SU-DHL-6 (cell line): ENCODE results near the gene WARS2.

Source experiments
- H2AFZ ChIP-seq: fragments of 200-600 bp; sonication (generic); 2 replicates; pipeline ENCODE4 v1.6.1; 2014; ENCODE audit warnings: low read depth, mild to moderate bottlenecking, moderate library complexity, mixed read lengths, antibody characterized with exemption, low read length; ENCODE audit not compliant: severe bottlenecking
- H3F3A ChIP-seq: fragments of 200-600 bp; shearing (Covaris generic); 2 replicates; pipeline ENCODE4 v1.6.0; 2016; ENCODE audit warnings: antibody characterized with exemption, mild to moderate bottlenecking; ENCODE audit not compliant: insufficient read depth
- H3K27ac ChIP-seq: fragments of 200-600 bp; sonication (generic); 2 replicates; pipeline ENCODE4 v1.5.1; 2016; ENCODE audit warnings: low read depth, mild to moderate bottlenecking, low read length, moderate library complexity, mixed read lengths
- H3K27me3 ChIP-seq: fragments of 200-600 bp; sonication (generic), shearing (Covaris generic); 2 replicates; pipeline ENCODE4 v1.6.0; 2014; ENCODE audit warnings: mild to moderate bottlenecking, low read length
- H3K36me3 ChIP-seq: fragments of 200-600 bp; sonication (generic); 2 replicates; pipeline ENCODE4 v1.6.1; 2014; ENCODE audit warnings: mild to moderate bottlenecking, low read length, mixed read lengths
- H3K4me2 ChIP-seq: fragments of 300-600, 200-600 bp; shearing (Covaris generic), sonication (generic); 2 replicates; pipeline ENCODE4 v1.6.0; 2014; ENCODE audit warnings: low read length, low read depth, mild to moderate bottlenecking; ENCODE audit not compliant: poor library complexity, severe bottlenecking
- H3K4me3 ChIP-seq: fragments of 200-600 bp; sonication (generic); 2 replicates; pipeline ENCODE4 v1.5.1; 2014; ENCODE audit warnings: antibody characterized with exemption, low read length, mild to moderate bottlenecking, mixed read lengths; ENCODE audit not compliant: insufficient read depth, poor library complexity, severe bottlenecking
- H3K79me2 ChIP-seq: fragments of 200-600 bp; sonication (generic); 2 replicates; pipeline ENCODE4 v1.6.1; 2014; ENCODE audit warnings: mild to moderate bottlenecking, low read length, moderate library complexity; ENCODE audit not compliant: insufficient read depth
- H3K9ac ChIP-seq: fragments of 200-600 bp; sonication (generic); 2 replicates; pipeline ENCODE4 v1.7.0; 2014; ENCODE audit warnings: mild to moderate bottlenecking, low read length
- H3K9me2 ChIP-seq: fragments of 200-600 bp; sonication (generic); replicated peaks from 2 replicates; pipeline ENCODE4 v1.6.1; 2014; ENCODE audit warnings: low read length; ENCODE audit not compliant: insufficient read depth
- H3K9me3 ChIP-seq: fragments of 200-600 bp; sonication (generic); 2 replicates; pipeline ENCODE4 v1.6.1; 2014; ENCODE audit warnings: low read length, mixed read lengths; ENCODE audit not compliant: insufficient read depth
- H4K20me1 ChIP-seq: fragments of 200-600 bp; sonication (generic); 2 replicates; pipeline ENCODE4 v1.6.1; 2014; ENCODE audit warnings: low read depth, mild to moderate bottlenecking, antibody characterized with exemption, low read length, moderate library complexity, mixed read lengths
- CTCF ChIP-seq: fragments of 200-600 bp; sonication (generic); IDR thresholded peaks from one replicate; pipeline ENCODE4 v1.5.1; 2017; ENCODE audit warnings: antibody characterized with exemption, mild to moderate bottlenecking, low read length, moderate library complexity; ENCODE audit not compliant: insufficient read depth, poor library complexity, severe bottlenecking
- EZH2phosphoT487 ChIP-seq: fragments of 200-600 bp; sonication (generic), shearing (Covaris generic); conservative IDR thresholded peaks from 2 replicates; pipeline ENCODE4 v1.6.1; 2018; ENCODE audit warnings: mild to moderate bottlenecking, antibody characterized with exemption, low read length, moderate library complexity, mixed read lengths

WARS2 gene

DNA sequence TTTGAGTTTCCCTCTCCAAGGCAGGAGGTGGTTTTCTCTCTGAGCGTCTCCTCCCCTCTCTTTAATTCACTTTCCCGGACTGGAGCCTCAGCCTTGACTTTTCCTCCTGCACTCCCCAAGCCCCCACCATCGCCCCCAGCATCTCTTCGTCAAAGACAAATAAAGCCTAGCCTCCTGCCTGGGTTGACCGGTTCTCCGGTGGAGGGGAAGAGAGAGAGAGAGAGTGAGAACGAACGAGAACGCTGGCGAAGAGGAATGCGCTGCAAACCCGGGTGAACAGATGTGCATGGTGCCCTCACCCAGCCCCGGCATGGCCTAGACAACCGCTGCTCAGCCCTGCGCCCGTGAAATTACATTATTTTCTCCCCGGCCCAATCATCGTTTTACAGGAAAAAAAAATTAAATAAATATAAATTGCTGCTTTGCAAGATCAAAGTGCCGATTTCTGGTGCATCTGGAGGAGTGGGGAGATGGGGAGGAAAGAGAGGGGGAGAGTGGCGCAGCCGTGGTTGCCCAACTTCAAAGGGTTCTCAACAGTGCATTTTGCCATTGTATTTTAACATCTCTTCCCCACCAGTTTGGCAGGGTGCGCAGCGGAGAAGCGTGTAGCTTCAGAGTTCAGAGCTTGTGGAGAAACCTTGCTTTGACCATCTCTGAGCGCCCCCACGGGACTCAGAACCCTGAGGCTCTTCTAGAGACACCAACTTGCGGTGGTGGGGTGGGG, 140.9 kb downstream of the WARS2 start:
- H3K36me3 ChIP-seq, result no peaks in the 10 kb centered on the region
- no peak overlapping the region for H3K4me2 ChIP-seq
- no peak overlapping the region for H2AFZ ChIP-seq
- no peaks in the 10 kb centered on the region for H3K27me3 ChIP-seq
- TF ChIP-seq CTCF (no peak), EZH2phosphoT487 (no peak)
- no peaks in the 10 kb centered on the region for H3K79me2 ChIP-seq
- no peak overlapping the region for H3K27ac ChIP-seq
- no peak overlapping the region for H3K9ac ChIP-seq
- H3K4me3 ChIP-seq, result no peak overlapping the region
- no peaks in the 10 kb centered on the region for H3K9me3 ChIP-seq
- H4K20me1 ChIP-seq, result no peaks in the 10 kb centered on the region
- H3F3A ChIP-seq, result no peaks in the 10 kb centered on the region
- no peaks in the 10 kb centered on the region for H3K9me2 ChIP-seq

DNA sequence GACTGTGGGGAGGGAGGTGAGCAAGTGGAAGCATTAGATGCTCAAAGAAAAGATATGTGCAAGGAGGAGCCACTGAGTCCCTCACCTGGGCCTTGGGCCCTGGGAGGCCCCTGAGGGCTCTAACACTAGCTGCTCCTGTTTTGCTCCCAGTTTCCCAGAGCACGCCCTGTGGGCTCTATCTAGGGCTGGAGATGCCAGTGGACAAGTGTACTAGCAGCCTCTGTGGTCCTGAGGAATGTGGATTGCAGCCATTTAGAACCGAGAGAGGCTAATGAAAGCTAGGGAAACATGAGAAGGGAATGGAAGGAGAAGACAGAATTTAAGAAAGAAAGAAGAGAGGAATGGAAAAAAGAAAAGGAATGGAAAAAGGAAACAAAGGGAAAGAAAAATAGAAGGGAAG, 142.3 kb downstream of the WARS2 start:
- no peaks in the 10 kb centered on the region for H3K9me2 ChIP-seq
- H3K9me3 ChIP-seq, result no peaks in the 10 kb centered on the region

GRCh38 chr1:118997225-118997624, 143.2 kb downstream of the WARS2 start:
- no peak for TF ChIP-seq EZH2phosphoT487
- TF ChIP-seq CTCF, result no peak
- H3F3A ChIP-seq, result no peaks in the 10 kb centered on the region
- H3K9me3 ChIP-seq, result no peaks in the 10 kb centered on the region
- no peak overlapping the region for H3K4me2 ChIP-seq
- no peaks in the 10 kb centered on the region for H3K27me3 ChIP-seq
- H2AFZ ChIP-seq, result no peak overlapping the region
- H3K79me2 ChIP-seq, result no peaks in the 10 kb centered on the region
- H3K9me2 ChIP-seq, result no peaks in the 10 kb centered on the region
- H3K9ac ChIP-seq, result no peak overlapping the region
- no peak overlapping the region for H3K4me3 ChIP-seq
- no peak overlapping the region for H3K27ac ChIP-seq
- H4K20me1 ChIP-seq, result no peaks in the 10 kb centered on the region
- H3K36me3 ChIP-seq, result no peaks in the 10 kb centered on the region

More for the DNA sequence above, 142.3 kb downstream of the WARS2 start:
- H2AFZ ChIP-seq, result no peak overlapping the region
- no peak for TF ChIP-seq CTCF
- no peak for TF ChIP-seq EZH2phosphoT487
- H3K27ac ChIP-seq, result no peak overlapping the region
- no peaks in the 10 kb centered on the region for H3K79me2 ChIP-seq
- H3K36me3 ChIP-seq, result no peaks in the 10 kb centered on the region
- H3F3A ChIP-seq, result no peaks in the 10 kb centered on the region
- H3K4me3 ChIP-seq, result no peak overlapping the region
- H3K4me2 ChIP-seq, result no peak overlapping the region
- no peak overlapping the region for H3K9ac ChIP-seq
- no peaks in the 10 kb centered on the region for H4K20me1 ChIP-seq
- H3K27me3 ChIP-seq, result no peaks in the 10 kb centered on the region
